ENCODE measurements around the gene MSI2. TPM values are rescaled to one million over a fixed set of nuclear protein-coding genes. Genes with fewer than 3 reads are reported as not detected.

The MSI2 gene
- total and polyA plus RNA-seq, 9 of the 15 experiments (the other 6 are each of a cell fraction or from before 2014, with no cell fraction given): 4.6 to 61.8 (median 42.4) TPM

- H2AFZ ChIP-seq (ENCODE audit: low read depth, low read length): no peak overlapping the region
- H3K27ac ChIP-seq (ENCODE audit: extremely low read depth, low read depth, low read length): no peak overlapping the region
- peaks cover 81% of the 10 kb centered on the region for H3K36me3 ChIP-seq (ENCODE audit: control insufficient read depth, insufficient read depth, low read length)
- H3K4me2 ChIP-seq (ENCODE audit: insufficient read depth, low read length): no peak overlapping the region
- DNase-seq (ENCODE audit: extremely low read depth in 1 of 4, low spot score in 3 of 4) (no peak), ATAC-seq (no peak), FAIRE-seq (no peak)
- intact Hi-C loops (cut with micrococcal nuclease) (no loop called here), in situ Hi-C loops (cut with MboI) (no loop called here)
- CTCF ChIA-PET (ENCODE audit: low intra/inter-chr PET ratio): interaction anchor here (0.6 kb wide), 1 partner anchor 277 kb away, joined by 3 read pairs; no protein-coding TSS in a partner anchor
- H3K9me3 ChIP-seq (replicated peaks; ENCODE audit: control insufficient read depth, insufficient read depth, low read depth, low read length): no peaks in the 10 kb centered on the region; the same call in 1 of the 2 replicates
- H4K20me1 ChIP-seq (replicated peaks; ENCODE audit: control insufficient read depth, insufficient read depth, low read length): no peaks in the 10 kb centered on the region
- POLR2A ChIA-PET: interaction anchor here (0.7 to 6.4 kb wide), 3 partner anchors 8 to 281 kb away, joined by 3 to 35 read pairs (median 3); no protein-coding TSS in a partner anchor
- peaks cover 6 to 9% of the 10 kb centered on the region in 2 experiments; a peak in 3 of 5 replicates for H3K4me1 ChIP-seq (replicated peaks in 1 of 2; ENCODE audit: control insufficient read depth in 2 of 2, insufficient read depth in 2 of 2, low read length in 2 of 2)
- no peak overlapping the region for H3K9ac ChIP-seq (ENCODE audit: insufficient read depth in 1 of 2, low read depth in 2 of 2, low read length in 2 of 2)
- no peak overlapping the region for H3K4me3 ChIP-seq
- BruUV-seq (replicated peaks): no TSS peak
- H3K79me2 ChIP-seq (ENCODE audit: control insufficient read depth, insufficient read depth, low read length): peaks cover 74% of the 10 kb centered on the region
- no peaks in the 10 kb centered on the region for H3K9me1 ChIP-seq (ENCODE audit: control insufficient read depth, insufficient read depth, low read length)
- 93% methylated on average over 1 of the region's 1 CpG for WGBS (ENCODE audit: insufficient coverage, low coverage, missing lambda C conversion rate)
- H3K27me3 ChIP-seq (ENCODE audit: control insufficient read depth in 2 of 2, insufficient read depth in 2 of 2, low read length in 2 of 2): no peaks in the 10 kb centered on the region
- TF ChIP-seq GTF2A2 (tag; IDR thresholded peaks at IDR 0.05) (no peak), CEBPG (CRISPR knock-in tag; IDR thresholded peaks at IDR 0.05) (no peak), CEBPG (tag; conservative IDR thresholded peaks at IDR 0.05 in 1 of 2, IDR thresholded peaks at IDR 0.05 in 1 of 2) (no peak), ARNT (IDR thresholded peaks at IDR 0.05) (no peak), MGA (IDR thresholded peaks at IDR 0.05) (no peak), ZNF695 (CRISPR knock-in tag; IDR thresholded peaks at IDR 0.05) (no peak), CGGBP1 (CRISPR knock-in tag; IDR thresholded peaks at IDR 0.05) (no peak), ZNF354B (CRISPR knock-in tag; IDR thresholded peaks at IDR 0.05) (no peak), NR3C1 (CRISPR knock-in tag; IDR thresholded peaks at IDR 0.05) (no peak)
- TF ChIP-seq, protein P1, sequence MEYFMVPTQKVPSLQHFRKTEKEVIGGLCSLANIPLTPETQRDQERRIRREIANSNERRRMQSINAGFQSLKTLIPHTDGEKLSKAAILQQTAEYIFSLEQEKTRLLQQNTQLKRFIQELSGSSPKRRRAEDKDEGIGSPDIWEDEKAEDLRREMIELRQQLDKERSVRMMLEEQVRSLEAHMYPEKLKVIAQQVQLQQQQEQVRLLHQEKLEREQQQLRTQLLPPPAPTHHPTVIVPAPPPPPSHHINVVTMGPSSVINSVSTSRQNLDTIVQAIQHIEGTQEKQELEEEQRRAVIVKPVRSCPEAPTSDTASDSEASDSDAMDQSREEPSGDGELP (CRISPR knock-in tag; IDR thresholded peaks at IDR 0.05; ENCODE audit: borderline replicate concordance): no peak
Measured at GRCh38 chr17:57262557-57262956, 6.2 kb downstream of the MSI2 start.

Data from K562 (cell line).